ENCODE data around the gene AFF1.

DNA sequence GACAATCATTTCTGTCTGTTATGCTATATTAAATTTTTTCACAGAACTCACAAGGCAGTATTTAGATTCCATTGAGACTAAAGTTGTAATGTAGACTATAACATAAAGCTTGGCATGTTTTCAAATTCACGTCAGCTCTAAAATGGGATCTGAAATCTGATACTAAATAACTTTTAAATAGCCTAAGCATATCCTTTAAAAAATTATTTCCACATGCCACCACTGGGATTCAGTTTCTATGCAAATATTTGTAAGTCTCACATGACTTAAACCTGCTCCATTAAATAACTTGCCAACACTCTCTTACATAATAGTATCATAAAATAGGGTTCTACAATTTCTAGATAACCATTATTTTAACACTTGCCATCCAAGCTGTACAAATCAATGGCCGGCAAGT, 253.2 kb downstream of the AFF1 start:
- TF ChIP-seq CTCF (conservative IDR thresholded peaks at IDR 0.05) = no peak
- TF ChIP-seq EZH2 (IDR thresholded peaks at IDR 0.05; ENCODE audit: low read depth) = no peak
